Endodermal cell (in vitro differentiated cells): ENCODE results near the gene DERL3. TPM values are rescaled to one million over a fixed set of nuclear protein-coding genes. Genes with fewer than 3 reads are reported as not detected.

Experiments used
- DNase-seq: peaks from one replicate; pipeline ENCODE4 v3.0.0-alpha.2; 2017
- H3K27ac ChIP-seq: 2 replicates; pipeline ENCODE4 v1.5.1; 2013; ENCODE audit warnings: mild to moderate bottlenecking, low read depth, low read length, moderate library complexity
- H3K27me3 ChIP-seq: 2 replicates; pipeline ENCODE4 v1.6.1; 2013; ENCODE audit warnings: mild to moderate bottlenecking, low read length, moderate library complexity; ENCODE audit not compliant: insufficient read depth, control insufficient read depth, poor library complexity, severe bottlenecking
- H3K36me3 ChIP-seq: 2 replicates; pipeline ENCODE4 v1.7.0; 2013; ENCODE audit warnings: mild to moderate bottlenecking, low read length, moderate library complexity; ENCODE audit not compliant: control insufficient read depth, insufficient read depth
- H3K4me1 ChIP-seq: one replicate; pipeline ENCODE4 v1.7.0; 2013; ENCODE audit warnings: low read length; ENCODE audit not compliant: control insufficient read depth, insufficient read depth
- H3K4me3 ChIP-seq: 2 replicates; pipeline ENCODE4 v1.5.1; 2013; ENCODE audit warnings: mild to moderate bottlenecking, low read length, moderate library complexity
- H3K9ac ChIP-seq: 2 replicates; pipeline ENCODE4 v1.6.1; 2013; ENCODE audit warnings: mild to moderate bottlenecking, low read length, moderate library complexity; ENCODE audit not compliant: poor library complexity, severe bottlenecking; ENCODE audit errors: extremely low read depth
- H3K9me3 ChIP-seq: 2 replicates; pipeline ENCODE4 v1.6.1; 2013; ENCODE audit warnings: mild to moderate bottlenecking, low read length, moderate library complexity; ENCODE audit not compliant: control insufficient read depth
- H3K27ac Mint-ChIP-seq: 2 replicates; pipeline ENCODE4 v1.8.0; 2020; ENCODE audit warnings: mixed read lengths
- H3K27me3 Mint-ChIP-seq: 2 replicates; pipeline ENCODE4 v1.8.0; 2021; ENCODE audit warnings: mild to moderate bottlenecking, mixed read lengths; ENCODE audit not compliant: insufficient read depth
- H3K36me3 Mint-ChIP-seq: 2 replicates; pipeline ENCODE4 v1.8.0; 2020; ENCODE audit warnings: low read depth, mixed read lengths
- H3K4me1 Mint-ChIP-seq: 2 replicates; pipeline ENCODE4 v1.8.0; 2020; ENCODE audit warnings: mixed read lengths
- H3K4me3 Mint-ChIP-seq: 2 replicates; pipeline ENCODE4 v1.8.0; 2020; ENCODE audit warnings: mild to moderate bottlenecking, moderate library complexity, mixed read lengths
- H3K9me3 Mint-ChIP-seq: 2 replicates; pipeline ENCODE4 v1.8.0; 2020; ENCODE audit warnings: mild to moderate bottlenecking, mixed read lengths
- WGBS, 2 experiments: methylation state at CpG; one replicate each; pipeline versions ENCODE4 v1.1.5 to v1.1.7; 2013; ENCODE audit warnings: missing lambda C conversion rate in 2 of 2, mixed read lengths in 1 of 2; ENCODE audit not compliant: insufficient coverage in 1 of 2, insufficient read length in 1 of 2; 5-methylcytosine and 5-hydroxymethylcytosine counted together
- total RNA-seq, 2 donors: library from RNA; stranded (reverse); fragmentation: NEBNext Ultra II Directional in 1 of 2; extraction: Animal tissue kit (Norgen Biotek cat#: 25700) in 1 of 2; gene quantifications; 2 replicates in 1 of 2; 3 replicates in 1 of 2; pipeline ENCODE4 v1.2.1, GENCODE V29; 2021
- TF ChIP-seq, protein P1 (sequence below): fragments of 200-600 bp; sonication (generic); conservative IDR thresholded peaks from 2 replicates; pipeline ENCODE4 v1.5.0; 2021; ENCODE audit warnings: antibody characterized with exemption, mild to moderate bottlenecking

Gene DERL3
- total RNA-seq, 2 donors from 2014 or later: 6.3 to 7.6 TPM

DNA sequence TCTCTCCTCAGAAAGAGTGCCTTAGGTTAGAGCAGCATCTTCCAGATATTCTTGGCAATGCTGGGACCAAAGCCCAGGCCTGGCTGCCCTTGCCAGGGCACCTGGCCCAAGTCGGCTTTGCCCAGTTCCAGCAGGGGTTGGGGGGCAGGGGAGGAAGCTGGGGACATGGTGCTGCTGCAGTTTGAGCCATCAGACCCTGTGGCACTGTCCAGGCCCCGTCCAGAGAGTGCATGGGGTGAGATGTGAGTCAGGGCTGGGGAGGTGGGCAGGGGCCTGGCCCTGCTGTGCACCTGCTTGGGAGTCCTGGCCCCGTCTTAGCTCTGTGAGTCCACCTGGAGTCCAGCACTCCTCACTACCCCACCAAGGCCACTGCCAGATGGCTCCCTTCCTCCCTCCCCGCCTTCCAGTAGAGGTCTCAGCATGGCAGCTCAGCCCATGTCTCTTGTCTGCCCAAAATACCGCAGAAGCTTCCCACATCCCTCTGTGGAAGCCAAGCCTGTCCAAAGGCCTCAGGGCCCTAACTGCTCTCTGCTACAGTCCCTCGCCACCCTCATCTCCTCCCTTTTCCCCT is 16.6 kb downstream of the DERL3 start:
- H3K36me3 ChIP-seq: peaks cover 80% of the 10 kb centered on the region

DNA sequence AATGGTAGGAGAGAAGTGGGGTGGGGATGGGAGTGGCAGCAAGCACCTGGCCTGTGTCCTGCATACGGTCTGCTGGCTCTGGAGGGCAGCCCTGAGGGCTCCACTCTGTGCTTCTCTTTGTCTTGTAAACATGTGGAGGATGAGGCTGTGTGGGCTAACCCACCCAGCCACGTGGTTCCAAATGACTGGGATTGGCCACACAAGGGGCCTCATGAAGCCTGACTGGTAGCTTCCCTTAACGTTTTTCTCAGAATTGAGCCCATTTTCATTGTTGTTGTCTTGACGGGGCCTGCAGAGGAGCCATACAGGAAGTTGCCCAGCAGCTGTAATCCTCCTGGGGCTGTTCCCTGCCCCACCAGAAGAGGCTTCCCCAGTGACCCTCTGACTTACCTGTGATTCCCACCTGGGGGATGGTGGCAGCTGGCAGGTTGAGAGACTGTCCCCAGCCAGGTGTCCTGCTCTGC is 18.0 kb downstream of the DERL3 start:
- peaks cover 82% of the 10 kb centered on the region for H3K36me3 ChIP-seq
- Mint-ChIP-seq H3K36me3 (peaks cover 89% of the 10 kb centered on the region), H3K4me1 (no peaks in the 10 kb centered on the region), H3K9me3 (no peaks in the 10 kb centered on the region), H3K27ac (peak overlapping the region; percentile 61), H3K27me3 (no peaks in the 10 kb centered on the region), H3K4me3 (no peak overlapping the region)
- H3K27me3 ChIP-seq: no peaks in the 10 kb centered on the region
- no peak overlapping the region for H3K27ac ChIP-seq
- peak; percentile 55 for DNase-seq
- no peaks in the 10 kb centered on the region for H3K4me1 ChIP-seq
- no peak overlapping the region for H3K4me3 ChIP-seq
- no peak overlapping the region for H3K9ac ChIP-seq
- TF ChIP-seq, protein P1, sequence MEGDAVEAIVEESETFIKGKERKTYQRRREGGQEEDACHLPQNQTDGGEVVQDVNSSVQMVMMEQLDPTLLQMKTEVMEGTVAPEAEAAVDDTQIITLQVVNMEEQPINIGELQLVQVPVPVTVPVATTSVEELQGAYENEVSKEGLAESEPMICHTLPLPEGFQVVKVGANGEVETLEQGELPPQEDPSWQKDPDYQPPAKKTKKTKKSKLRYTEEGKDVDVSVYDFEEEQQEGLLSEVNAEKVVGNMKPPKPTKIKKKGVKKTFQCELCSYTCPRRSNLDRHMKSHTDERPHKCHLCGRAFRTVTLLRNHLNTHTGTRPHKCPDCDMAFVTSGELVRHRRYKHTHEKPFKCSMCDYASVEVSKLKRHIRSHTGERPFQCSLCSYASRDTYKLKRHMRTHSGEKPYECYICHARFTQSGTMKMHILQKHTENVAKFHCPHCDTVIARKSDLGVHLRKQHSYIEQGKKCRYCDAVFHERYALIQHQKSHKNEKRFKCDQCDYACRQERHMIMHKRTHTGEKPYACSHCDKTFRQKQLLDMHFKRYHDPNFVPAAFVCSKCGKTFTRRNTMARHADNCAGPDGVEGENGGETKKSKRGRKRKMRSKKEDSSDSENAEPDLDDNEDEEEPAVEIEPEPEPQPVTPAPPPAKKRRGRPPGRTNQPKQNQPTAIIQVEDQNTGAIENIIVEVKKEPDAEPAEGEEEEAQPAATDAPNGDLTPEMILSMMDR: no peak
- WGBS, 2 experiments: 80 to 81% methylated on average over 3 to 4 of the region's 4 CpGs
- no peaks in the 10 kb centered on the region for H3K9me3 ChIP-seq

More for the DNA sequence above, 16.6 kb downstream of the DERL3 start:
- H3K4me1 ChIP-seq: no peaks in the 10 kb centered on the region
- Mint-ChIP-seq H3K27ac (peak overlapping the region; percentile 79), H3K9me3 (no peaks in the 10 kb centered on the region), H3K4me1 (no peaks in the 10 kb centered on the region), H3K27me3 (no peaks in the 10 kb centered on the region), H3K4me3 (no peak overlapping the region), H3K36me3 (peaks cover 84% of the 10 kb centered on the region)
- H3K4me3 ChIP-seq: no peak overlapping the region
- TF ChIP-seq, protein P1: no peak
- H3K9me3 ChIP-seq: no peaks in the 10 kb centered on the region
- H3K9ac ChIP-seq: no peak overlapping the region
- H3K27me3 ChIP-seq: no peaks in the 10 kb centered on the region
- WGBS, 2 experiments: 77 to 95% methylated on average over 3 to 6 of the region's 6 CpGs
- no peak overlapping the region for H3K27ac ChIP-seq
- no peak for DNase-seq

DNA sequence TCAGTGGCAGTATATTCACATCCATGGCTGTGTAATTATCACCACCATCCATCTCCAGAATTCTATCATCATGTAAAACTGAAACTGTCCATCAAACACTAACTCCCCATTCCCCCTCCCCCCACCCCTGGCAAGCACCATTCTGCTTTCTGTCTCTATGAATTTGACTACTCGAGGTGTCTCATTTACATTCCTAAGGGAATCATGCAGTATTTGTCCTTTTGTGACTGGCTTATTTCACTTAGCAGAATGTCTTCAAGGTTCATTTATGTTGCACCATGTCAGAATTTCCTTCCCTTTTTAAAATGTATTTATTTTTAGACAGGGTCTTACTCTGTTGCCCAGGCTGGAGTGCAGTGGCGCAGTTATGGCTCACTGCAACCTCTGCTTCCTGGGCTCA is 20.3 kb downstream of the DERL3 start:
- no peaks in the 10 kb centered on the region for H3K27me3 Mint-ChIP-seq
- H3K36me3 ChIP-seq: peaks cover 76% of the 10 kb centered on the region

More for the DNA sequence above, 20.3 kb downstream of the DERL3 start:
- H3K9me3 Mint-ChIP-seq: no peaks in the 10 kb centered on the region
- H3K27ac ChIP-seq: no peak overlapping the region
- H3K9ac ChIP-seq: no peak overlapping the region
- no peak overlapping the region for H3K4me3 Mint-ChIP-seq
- H3K27me3 ChIP-seq: no peaks in the 10 kb centered on the region
- WGBS, 2 experiments: 93 to 95% methylated on average over 2 of the region's 2 CpGs
- H3K9me3 ChIP-seq: no peaks in the 10 kb centered on the region
- TF ChIP-seq, protein P1: no peak
- H3K36me3 Mint-ChIP-seq: peaks cover 88% of the 10 kb centered on the region
- H3K4me1 ChIP-seq: no peaks in the 10 kb centered on the region
- H3K4me1 Mint-ChIP-seq: no peaks in the 10 kb centered on the region
- no peak overlapping the region for H3K4me3 ChIP-seq
- no peak for DNase-seq
- no peak overlapping the region for H3K27ac Mint-ChIP-seq
